GM18909 (cell line): ENCODE data around the gene FMO5.
"Not testable (repeated sequence)": the region's sequence is repeated elsewhere in the genome, so short reads cannot be mapped to it uniquely, and the experiment has no call there.

Experiments
- ATAC-seq: cut with Tn5 transposase; IDR thresholded peaks from one replicate; pipeline ENCODE4 v1.9.1; 2021; ENCODE audit warnings: mild to moderate bottlenecking; ENCODE audit not compliant: unreplicated experiment, poor library complexity

FMO5 gene

DNA sequence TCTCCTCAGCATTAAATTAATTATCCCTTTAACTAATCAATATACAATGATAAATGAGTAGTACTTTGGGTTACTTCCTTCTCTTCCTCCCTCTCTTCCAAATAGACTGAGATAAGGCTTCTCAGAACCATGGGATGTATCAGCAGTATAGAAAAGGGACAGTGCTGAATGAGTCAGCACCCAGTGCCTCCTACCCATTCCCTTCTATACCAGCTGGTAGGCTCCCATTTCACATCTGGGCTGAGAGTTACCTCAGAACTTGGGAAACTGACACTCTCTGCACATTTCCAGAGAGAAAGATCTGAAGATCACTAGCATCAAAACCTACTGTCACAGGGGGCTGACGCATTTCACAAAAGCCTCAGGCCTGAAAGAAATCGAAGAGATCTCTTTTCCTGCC lies 68.0 kb downstream of the FMO5 start:
- not testable (repeated sequence) for ATAC-seq

DNA sequence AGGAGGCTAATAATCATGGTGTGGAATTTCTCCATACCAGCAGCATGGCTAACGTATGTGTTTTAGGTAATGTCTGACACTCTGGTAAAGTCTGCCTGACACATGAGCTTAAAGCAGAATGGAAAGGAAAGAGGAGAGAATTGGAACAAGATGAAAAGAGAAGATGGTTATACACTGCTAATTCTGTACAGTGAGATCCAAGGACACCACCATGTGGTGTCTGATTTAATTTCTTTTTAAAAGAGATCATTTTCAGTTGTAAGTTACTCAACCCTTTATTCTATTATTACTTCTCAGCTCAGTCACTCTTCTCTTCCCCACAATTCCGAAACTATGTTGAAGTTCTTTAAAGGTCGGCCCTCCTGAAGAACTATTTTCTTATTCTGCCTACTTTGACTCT lies 68.5 kb downstream of the FMO5 start:
- no peak for ATAC-seq

GRCh38 chr1:147152772-147153171 lies 72.4 kb downstream of the FMO5 start:
- ATAC-seq: no peak

DNA sequence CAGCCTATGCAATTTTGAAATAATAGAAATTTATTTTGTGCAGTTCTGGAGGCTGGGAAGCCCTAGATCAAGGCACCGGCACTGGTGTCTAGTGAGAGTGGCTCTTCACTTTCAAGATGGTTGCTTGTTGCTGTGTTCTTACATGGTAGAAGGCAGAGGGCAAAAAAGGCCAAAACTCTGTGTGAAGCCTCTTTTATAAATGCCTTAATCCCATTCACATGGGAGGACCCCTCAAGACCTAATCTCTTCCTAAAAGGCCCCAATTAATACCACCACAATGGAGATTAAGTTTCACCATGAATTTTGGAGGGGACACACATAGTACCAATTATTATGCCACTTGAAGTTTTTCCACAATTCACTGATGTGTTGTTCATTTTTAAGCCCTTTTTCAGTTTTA lies 73.9 kb downstream of the FMO5 start:
- no peak for ATAC-seq

- ATAC-seq: no peak
Observed at GRCh38 chr1:147142886-147143285, 82.3 kb downstream of the FMO5 start.
